ENCODE measurements around the gene CDC23.
"Not testable (repeated sequence)": the region's sequence is repeated elsewhere in the genome, so short reads cannot be mapped to it uniquely, and the experiment has no call there.

Gene CDC23

GRCh38 chr5:138193859-138194258, 19.3 kb downstream of the CDC23 start:
- DNase-seq, result not testable (repeated sequence)

- DNase-seq, result no peak
Measured at GRCh38 chr5:138192826-138193225, 20.3 kb downstream of the CDC23 start.

GRCh38 chr5:138188626-138189025, 24.5 kb downstream of the CDC23 start:
- no peak for DNase-seq

- no peak for DNase-seq
Measured at GRCh38 chr5:138186002-138186447, 27.1 kb downstream of the CDC23 start.

GRCh38 chr5:138182808-138183207, 30.3 kb downstream of the CDC23 start:
- no peak for DNase-seq

- DNase-seq, result no peak
Measured at GRCh38 chr5:138180841-138181240, 32.3 kb downstream of the CDC23 start.

- DNase-seq, result no peak
Measured at GRCh38 chr5:138180183-138180782, 32.8 kb downstream of the CDC23 start.

- DNase-seq, result no peak
Measured at GRCh38 chr5:138179277-138179857, 33.8 kb downstream of the CDC23 start.

- DNase-seq, result peak; percentile 86
Measured at GRCh38 chr5:138178516-138179276, 34.4 kb downstream of the CDC23 start, which contains the start of the genes BRD8 and KIF20A. TSS of gene BRD8 (minus strand) at chr5:138178630. CDS start at chr5:138178614, 16 bp downstream. TSS of gene KIF20A (plus strand) at chr5:138179112. CDS start at chr5:138179681, 569 bp downstream.

- no peak for DNase-seq
Measured at GRCh38 chr5:138177941-138178515, 35.1 kb downstream of the CDC23 start.

- DNase-seq, result no peak
Measured at GRCh38 chr5:138170299-138170698, 42.8 kb downstream of the CDC23 start.

- DNase-seq, result no peak
Measured at GRCh38 chr5:138169124-138169523, 44.0 kb downstream of the CDC23 start.

- no peak for DNase-seq
Measured at GRCh38 chr5:138163721-138164120, 49.4 kb downstream of the CDC23 start.

GRCh38 chr5:138160706-138161105, 52.4 kb downstream of the CDC23 start:
- no peak for DNase-seq

- no peak for DNase-seq
Measured at GRCh38 chr5:138159666-138160065, 53.5 kb downstream of the CDC23 start.

GRCh38 chr5:138157626-138158025, 55.5 kb downstream of the CDC23 start:
- DNase-seq, result no peak

- DNase-seq, result not testable (repeated sequence)
Measured at GRCh38 chr5:138155977-138156376, 57.1 kb downstream of the CDC23 start.

GRCh38 chr5:138149530-138149929, 63.6 kb downstream of the CDC23 start:
- DNase-seq, result no peak

- no peak for DNase-seq
Measured at GRCh38 chr5:138148811-138149210, 64.3 kb downstream of the CDC23 start.

GRCh38 chr5:138143578-138143977, 69.5 kb downstream of the CDC23 start:
- DNase-seq, result not testable (repeated sequence)

- no peak for DNase-seq
Measured at GRCh38 chr5:138141734-138142133, 71.4 kb downstream of the CDC23 start.

GRCh38 chr5:138140268-138140667, 72.9 kb downstream of the CDC23 start:
- no peak for DNase-seq

GRCh38 chr5:138139781-138140090, 73.4 kb downstream of the CDC23 start:
- no peak for DNase-seq

Data from T1000 (cell line).